Activated gamma-delta T cell (primary cell): ENCODE results near the gene CRYGA.
A peak's percentile ranks its signal among the peaks of the same experiment; 100 is the strongest.
"Not testable (repeated sequence)": the region's sequence is repeated elsewhere in the genome, so short reads cannot be mapped to it uniquely, and the experiment has no call there.

ENCODE experiments used
- DNase-seq: peaks from one replicate; lab custom pipeline; 2025; lab: John Stamatoyannopoulos, UW

Gene CRYGA

DNA sequence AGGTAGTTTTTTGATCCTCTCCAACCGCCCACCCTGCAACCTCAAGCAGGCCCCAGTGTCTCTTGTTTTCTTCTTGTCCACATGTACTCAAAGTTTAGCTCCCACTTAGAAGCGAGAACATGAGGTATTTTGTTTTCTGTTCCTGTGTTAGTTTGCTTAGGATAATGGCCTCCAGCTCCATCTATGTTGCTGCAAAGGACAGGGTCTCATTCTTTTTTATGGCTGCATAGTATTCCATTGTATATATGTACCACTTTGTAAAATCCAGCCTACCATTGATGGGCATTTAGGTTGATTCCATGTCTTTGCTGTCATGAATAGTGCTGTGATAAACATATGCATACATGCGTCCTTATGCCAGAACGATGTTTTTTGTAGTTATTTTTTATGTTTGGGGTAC lies 36.3 kb downstream of the CRYGA start:
- DNase-seq = no peak

DNA sequence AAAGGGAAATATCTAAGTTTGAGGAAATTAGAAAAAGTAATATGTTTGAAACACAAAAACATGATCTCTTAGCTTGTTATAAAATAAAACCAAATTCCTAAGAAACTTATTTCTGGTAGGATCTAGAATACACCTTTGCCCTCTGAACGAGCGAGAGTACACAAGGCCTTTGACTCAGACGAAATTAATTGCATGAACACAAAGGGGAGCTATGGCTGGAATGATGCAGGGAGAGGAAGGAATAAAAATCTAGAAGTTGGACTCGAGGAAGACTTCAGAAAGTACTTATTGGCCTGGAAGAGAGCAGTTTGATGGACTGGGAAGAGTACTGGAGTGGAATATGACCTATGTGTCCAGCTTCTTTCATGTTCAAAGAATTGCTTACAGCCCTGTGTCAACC lies 38.1 kb downstream of the CRYGA start:
- no peak for DNase-seq

DNA sequence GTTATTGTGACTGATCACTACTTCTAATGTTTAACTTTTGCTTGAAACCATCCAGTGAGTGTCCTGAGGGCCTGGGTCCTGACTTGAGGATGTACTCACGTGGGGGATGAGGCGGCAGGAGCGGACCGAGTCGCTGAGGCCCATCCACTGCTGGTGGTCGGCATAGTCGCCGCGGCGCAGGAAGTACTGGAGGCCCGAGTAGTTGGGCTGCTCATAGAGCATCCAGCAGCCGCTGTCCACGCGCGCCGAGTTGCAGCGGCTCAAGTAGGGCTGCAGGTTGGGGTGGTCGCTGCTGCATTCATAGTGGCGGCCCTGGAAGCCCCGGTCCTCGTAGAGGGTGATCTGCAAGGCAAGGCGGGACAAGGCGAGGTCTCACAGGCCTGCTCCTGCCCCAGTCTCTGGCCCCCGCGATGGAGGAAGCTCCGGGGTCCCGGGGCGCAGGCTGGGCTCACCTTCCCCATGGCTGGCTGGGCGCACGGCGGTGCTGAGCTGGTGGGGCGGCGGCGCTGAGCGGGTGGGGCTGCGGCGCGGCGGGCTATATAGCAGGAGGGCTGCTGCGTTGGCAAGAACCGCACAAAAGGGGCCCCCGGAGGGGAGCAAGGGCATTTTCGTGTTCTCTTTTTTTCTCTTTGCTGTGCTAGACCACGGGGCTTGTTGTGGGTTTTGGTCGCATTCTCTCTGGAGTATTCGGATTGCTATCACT lies 39.2 kb downstream of the CRYGA start, which contains the start of gene CRYGD:
TSS of gene CRYGD (minus strand) at position 512 of the 703 bp plus-strand sequence. CDS start at position 461, 51 bp downstream.
- peak; percentile 5 for DNase-seq

DNA sequence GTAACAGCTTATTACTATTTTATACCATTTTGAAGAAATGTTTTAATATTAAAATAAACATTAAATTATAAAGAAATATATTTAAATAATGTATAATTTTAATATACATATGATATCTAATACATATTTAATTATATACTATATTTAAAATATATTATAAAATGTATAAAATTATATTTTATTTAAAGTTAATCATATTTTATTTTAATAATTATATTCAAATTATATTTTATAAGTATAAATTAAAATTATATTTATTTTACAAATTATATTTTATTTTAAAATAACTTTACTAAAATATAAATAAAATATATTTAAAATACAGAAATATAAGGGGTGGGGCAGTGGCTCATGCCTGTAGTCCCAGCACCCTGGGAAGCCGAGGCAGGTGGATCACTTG lies 41.1 kb downstream of the CRYGA start:
- no peak for DNase-seq

DNA sequence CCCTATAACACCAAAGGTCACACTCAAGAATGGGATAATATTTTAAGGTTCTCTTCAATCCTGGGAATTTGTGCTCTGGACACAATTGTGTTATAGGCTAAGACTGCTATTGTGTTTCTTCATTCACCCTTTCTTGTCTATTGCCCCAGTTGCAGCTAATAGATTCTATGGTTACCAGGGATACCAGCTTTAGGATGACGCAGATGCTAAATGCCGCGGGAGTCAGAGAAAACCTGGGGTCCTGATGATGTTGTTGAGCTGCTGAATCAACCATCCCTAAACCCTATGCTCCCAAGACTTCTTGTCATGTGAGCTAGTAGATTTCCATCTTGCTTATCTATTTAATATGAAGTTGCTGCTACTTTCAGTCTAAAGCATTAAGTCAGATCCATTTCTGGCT lies 44.5 kb downstream of the CRYGA start:
- DNase-seq = no peak

DNA sequence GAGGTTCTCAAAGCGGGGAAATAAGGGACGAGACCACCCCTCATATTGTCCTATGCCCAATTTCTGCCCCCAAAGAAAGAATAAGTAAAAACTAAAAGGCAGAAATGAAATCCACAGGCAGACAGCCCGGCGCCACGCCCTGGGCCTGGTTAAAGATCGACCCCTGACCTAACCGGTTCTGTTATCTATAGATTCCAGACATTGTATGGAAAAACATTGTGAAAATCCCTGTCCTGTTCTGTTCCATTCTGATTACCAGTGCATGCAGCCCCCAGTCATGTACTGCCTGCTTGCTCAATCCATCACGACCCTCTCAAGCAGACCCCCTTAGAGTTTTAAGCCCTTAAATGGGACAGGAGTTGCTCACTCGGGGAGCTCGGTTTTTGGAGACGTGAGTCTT lies 46.0 kb downstream of the CRYGA start:
- not testable (repeated sequence) for DNase-seq

DNA sequence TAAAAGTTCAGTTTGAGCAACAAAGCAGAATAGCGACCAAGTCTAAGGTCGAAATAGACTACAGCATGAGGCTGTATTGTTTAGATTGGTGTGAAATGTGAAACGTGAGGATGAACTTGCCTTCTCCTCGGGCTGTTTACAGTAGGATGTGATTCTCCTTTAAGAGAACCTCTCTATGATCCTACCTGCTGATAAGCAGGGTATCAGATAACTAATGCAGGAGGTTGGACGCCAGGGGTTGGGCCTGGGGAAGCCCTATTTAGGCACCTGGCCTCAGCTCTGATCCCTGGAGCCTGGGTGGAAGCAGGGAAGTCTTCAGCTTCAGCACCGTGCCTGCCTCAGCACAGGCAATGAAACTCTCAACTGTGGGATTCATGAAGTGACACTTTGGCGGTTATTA lies 50.4 kb downstream of the CRYGA start:
- DNase-seq = no peak

DNA sequence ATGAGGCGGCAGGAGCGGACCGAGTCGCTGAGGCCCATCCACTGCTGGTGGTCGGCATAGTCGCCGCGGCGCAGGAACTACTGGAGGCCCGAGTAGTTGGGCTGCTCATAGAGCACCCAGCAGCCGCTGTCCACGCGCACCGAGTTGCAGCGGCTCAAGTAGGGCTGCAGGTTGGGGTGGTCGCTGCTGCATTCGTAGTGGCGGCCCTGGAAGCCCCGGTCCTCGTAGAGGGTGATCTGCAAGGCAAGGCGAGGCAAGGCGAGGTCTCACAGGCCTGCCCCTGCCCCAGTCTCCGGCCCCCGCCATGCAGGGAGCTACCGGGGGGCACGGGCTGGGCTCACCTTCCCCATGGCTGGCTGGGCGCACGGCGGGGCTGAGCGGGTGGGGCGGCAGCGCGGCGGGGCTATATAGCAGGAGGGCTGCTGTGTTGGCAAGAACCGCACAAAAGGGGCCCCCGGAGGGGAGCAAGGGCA lies 51.1 kb downstream of the CRYGA start:
- peak; percentile 10 for DNase-seq
